ENCODE data around the gene ISYNA1. TPM values are rescaled to one million over a fixed set of nuclear protein-coding genes. Genes with fewer than 3 reads are reported as not detected.

ISYNA1 gene
- total and polyA plus RNA-seq, 2 of the 13 experiments (the other 11 are each of a cell fraction or from before 2014, with no cell fraction given) = 29.6 to 48.5 TPM

DNA sequence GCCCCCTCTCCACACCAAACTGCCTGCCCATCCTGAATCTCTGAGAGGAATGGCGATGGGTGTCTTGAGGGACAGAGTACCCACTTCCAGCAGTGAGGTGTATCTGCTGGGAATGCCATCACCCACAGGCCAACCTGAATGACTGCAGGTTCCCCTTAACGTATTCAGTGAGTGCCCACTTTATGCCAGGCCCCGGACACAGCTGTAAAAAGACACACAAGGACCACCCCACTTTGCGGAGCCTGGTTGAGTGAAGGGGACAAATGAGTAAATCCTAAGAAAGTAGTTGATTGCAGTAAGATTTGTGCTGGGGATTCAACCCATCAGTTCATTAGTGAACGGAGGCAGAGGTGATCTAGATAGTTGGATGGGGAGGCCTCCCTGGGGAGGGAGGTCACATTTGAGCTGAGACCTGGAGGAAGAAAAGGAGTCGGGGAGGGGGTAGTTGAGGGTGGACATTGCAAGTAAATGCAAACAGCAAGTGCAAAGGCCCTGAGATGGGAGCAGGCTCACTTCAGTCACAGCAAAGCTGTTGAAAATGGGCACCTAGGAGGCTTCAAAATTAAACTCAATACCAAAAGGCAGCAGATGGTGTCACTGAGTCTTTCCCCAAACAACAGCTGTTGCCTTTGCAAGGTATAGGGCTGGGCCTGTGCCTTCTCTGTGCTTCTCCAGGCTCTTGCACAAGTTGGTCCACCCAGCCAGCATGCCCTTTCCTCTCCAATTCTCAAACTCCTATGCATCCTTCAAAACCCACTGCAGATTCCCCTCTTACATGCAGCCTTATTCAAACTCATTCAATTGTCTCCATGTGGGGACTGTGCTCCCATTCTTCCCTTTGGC lies 47.6 kb downstream of the ISYNA1 start (continued):
- no peak for TF ChIP-seq ZFP90 (CRISPR knock-in tag; IDR thresholded peaks at IDR 0.05; ENCODE audit: borderline replicate concordance)
- TF ChIP-seq ZFP36L1 (CRISPR knock-in tag; IDR thresholded peaks at IDR 0.05) = no peak
- TF ChIP-seq ZNF768 (CRISPR knock-in tag; IDR thresholded peaks at IDR 0.05) = no peak; the same call in 1 of the 2 replicates
- no peak for TF ChIP-seq ZNF296 (CRISPR knock-in tag; conservative IDR thresholded peaks at IDR 0.05)
- no peak for TF ChIP-seq ZNF264 (CRISPR knock-in tag; IDR thresholded peaks at IDR 0.05)
- TF ChIP-seq SSRP1 (CRISPR knock-in tag; IDR thresholded peaks at IDR 0.05) = peak; percentile 99
- no peak for TF ChIP-seq ZNF841 (CRISPR knock-in tag; IDR thresholded peaks at IDR 0.05; ENCODE audit: borderline replicate concordance)
- TF ChIP-seq ETS1 (CRISPR knock-in tag; IDR thresholded peaks at IDR 0.05) = no peak
- TF ChIP-seq ZBTB20 (CRISPR knock-in tag; IDR thresholded peaks at IDR 0.05; ENCODE audit: borderline replicate concordance, low read depth) = no peak
- TF ChIP-seq CAMTA2 (CRISPR knock-in tag; IDR thresholded peaks at IDR 0.05; ENCODE audit: borderline replicate concordance) = no peak
- TF ChIP-seq RXRA (CRISPR knock-in tag; IDR thresholded peaks at IDR 0.05) = no peak
- TF ChIP-seq SP5 (CRISPR knock-in tag; IDR thresholded peaks at IDR 0.05; ENCODE audit: borderline replicate concordance, low read depth) = 0 out of 2 replicates have a peak, but pooled peaks have one; percentile 8
- TF ChIP-seq NR3C1 (CRISPR knock-in tag; IDR thresholded peaks at IDR 0.05) = no peak
- TF ChIP-seq, protein P1, sequence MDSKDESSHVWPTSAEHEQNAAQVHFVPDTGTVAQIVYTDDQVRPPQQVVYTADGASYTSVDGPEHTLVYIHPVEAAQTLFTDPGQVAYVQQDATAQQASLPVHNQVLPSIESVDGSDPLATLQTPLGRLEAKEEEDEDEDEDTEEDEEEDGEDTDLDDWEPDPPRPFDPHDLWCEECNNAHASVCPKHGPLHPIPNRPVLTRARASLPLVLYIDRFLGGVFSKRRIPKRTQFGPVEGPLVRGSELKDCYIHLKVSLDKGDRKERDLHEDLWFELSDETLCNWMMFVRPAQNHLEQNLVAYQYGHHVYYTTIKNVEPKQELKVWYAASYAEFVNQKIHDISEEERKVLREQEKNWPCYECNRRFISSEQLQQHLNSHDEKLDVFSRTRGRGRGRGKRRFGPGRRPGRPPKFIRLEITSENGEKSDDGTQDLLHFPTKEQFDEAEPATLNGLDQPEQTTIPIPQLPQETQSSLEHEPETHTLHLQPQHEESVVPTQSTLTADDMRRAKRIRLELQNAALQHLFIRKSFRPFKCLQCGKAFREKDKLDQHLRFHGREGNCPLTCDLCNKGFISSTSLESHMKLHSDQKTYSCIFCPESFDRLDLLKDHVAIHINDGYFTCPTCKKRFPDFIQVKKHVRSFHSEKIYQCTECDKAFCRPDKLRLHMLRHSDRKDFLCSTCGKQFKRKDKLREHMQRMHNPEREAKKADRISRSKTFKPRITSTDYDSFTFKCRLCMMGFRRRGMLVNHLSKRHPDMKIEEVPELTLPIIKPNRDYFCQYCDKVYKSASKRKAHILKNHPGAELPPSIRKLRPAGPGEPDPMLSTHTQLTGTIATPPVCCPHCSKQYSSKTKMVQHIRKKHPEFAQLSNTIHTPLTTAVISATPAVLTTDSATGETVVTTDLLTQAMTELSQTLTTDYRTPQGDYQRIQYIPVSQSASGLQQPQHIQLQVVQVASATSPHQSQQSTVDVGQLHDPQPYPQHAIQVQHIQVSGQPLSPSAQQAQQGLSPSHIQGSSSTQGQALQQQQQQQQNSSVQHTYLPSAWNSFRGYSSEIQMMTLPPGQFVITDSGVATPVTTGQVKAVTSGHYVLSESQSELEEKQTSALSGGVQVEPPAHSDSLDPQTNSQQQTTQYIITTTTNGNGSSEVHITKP (CRISPR knock-in tag; IDR thresholded peaks at IDR 0.05; ENCODE audit: low read depth) = no peak
- no peak for TF ChIP-seq STAG1 (CRISPR knock-in tag; IDR thresholded peaks at IDR 0.05)
- TF ChIP-seq NAIF1 (CRISPR knock-in tag; IDR thresholded peaks at IDR 0.05; ENCODE audit: borderline replicate concordance) = no peak
- TF ChIP-seq, protein P2, sequence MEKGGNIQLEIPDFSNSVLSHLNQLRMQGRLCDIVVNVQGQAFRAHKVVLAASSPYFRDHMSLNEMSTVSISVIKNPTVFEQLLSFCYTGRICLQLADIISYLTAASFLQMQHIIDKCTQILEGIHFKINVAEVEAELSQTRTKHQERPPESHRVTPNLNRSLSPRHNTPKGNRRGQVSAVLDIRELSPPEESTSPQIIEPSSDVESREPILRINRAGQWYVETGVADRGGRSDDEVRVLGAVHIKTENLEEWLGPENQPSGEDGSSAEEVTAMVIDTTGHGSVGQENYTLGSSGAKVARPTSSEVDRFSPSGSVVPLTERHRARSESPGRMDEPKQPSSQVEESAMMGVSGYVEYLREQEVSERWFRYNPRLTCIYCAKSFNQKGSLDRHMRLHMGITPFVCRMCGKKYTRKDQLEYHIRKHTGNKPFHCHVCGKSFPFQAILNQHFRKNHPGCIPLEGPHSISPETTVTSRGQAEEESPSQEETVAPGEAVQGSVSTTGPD (CRISPR knock-in tag; IDR thresholded peaks at IDR 0.05) = no peak
- peak; percentile 71 for TF ChIP-seq MBD4 (IDR thresholded peaks at IDR 0.05; ENCODE audit: borderline replicate concordance, low read length)
- no peak for TF ChIP-seq JARID2 (CRISPR knock-in tag; IDR thresholded peaks at IDR 0.05; ENCODE audit: insufficient replicate concordance)
- no peak for TF ChIP-seq MXI1 (IDR thresholded peaks at IDR 0.05; ENCODE audit: borderline replicate concordance, low read depth, low read length)
- no peak for TF ChIP-seq POGZ (CRISPR knock-in tag; IDR thresholded peaks at IDR 0.05)
- TF ChIP-seq, protein P3, sequence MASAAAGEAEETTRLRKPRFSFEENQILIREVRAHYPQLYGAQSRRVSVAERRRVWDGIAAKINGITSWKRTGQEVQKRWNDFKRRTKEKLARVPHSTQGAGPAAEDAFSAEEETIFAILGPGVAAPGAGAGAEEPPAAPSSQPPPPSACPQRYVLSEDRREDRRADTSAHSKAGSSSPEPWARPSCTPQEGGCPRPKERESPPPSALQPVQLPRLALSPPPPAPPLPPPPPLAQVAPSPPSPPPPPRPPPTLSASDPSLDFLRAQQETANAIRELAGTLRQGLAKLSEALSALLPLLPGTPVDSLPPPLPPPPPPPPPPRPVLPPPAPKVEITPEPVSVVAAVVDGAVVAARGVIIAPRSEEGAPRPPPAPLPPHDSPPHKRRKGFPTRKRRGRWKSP (CRISPR knock-in tag; IDR thresholded peaks at IDR 0.05) = no peak
- 0 out of 2 replicates have a peak, but pooled peaks have one; percentile 22 for TF ChIP-seq ZNF274 (CRISPR knock-in tag; IDR thresholded peaks at IDR 0.05)
- peak; percentile 11 for TF ChIP-seq TEAD3 (CRISPR knock-in tag; optimal IDR thresholded peaks at IDR 0.05; ENCODE audit: borderline replicate concordance)
